Mesodermal cell (in vitro differentiated cells): ENCODE results near the gene KIAA0930.
"Not testable (repeated sequence)": the region's sequence is repeated elsewhere in the genome, so short reads cannot be mapped to it uniquely, and the experiment has no call there.

Source experiments
- H3K27ac ChIP-seq: 2 replicates; pipeline ENCODE4 v1.7.0; 2013; ENCODE audit warnings: mild to moderate bottlenecking, low read depth, low read length, moderate library complexity; ENCODE audit not compliant: severe bottlenecking
- H3K36me3 ChIP-seq: 2 replicates; pipeline ENCODE4 v1.7.1; 2013; ENCODE audit warnings: mild to moderate bottlenecking, low read length, moderate library complexity; ENCODE audit not compliant: control insufficient read depth, insufficient read depth
- H3K4me1 ChIP-seq: one replicate; pipeline ENCODE4 v1.7.1; 2013; ENCODE audit warnings: mild to moderate bottlenecking, low read length; ENCODE audit not compliant: insufficient read depth, control insufficient read depth, poor library complexity, severe bottlenecking
- H3K4me3 ChIP-seq: 2 replicates; pipeline ENCODE4 v1.7.0; 2013; ENCODE audit warnings: low read length, control low read depth, mild to moderate bottlenecking; ENCODE audit not compliant: insufficient read depth, poor library complexity, severe bottlenecking; ENCODE audit errors: extremely low read depth
- H3K9me3 ChIP-seq: 2 replicates; pipeline ENCODE4 v1.7.1; 2013; ENCODE audit warnings: mild to moderate bottlenecking, low read length, moderate library complexity; ENCODE audit not compliant: control insufficient read depth
- WGBS, 2 experiments: methylation state at CpG; one replicate each; pipeline ENCODE4 v1.1.5; 2013; ENCODE audit warnings: missing lambda C conversion rate in 2 of 2; ENCODE audit not compliant: insufficient coverage in 2 of 2; 5-methylcytosine and 5-hydroxymethylcytosine counted together

KIAA0930 gene

GRCh38 chr22:45197606-45198462 lies 42.9 kb downstream of the KIAA0930 start:
- H3K36me3 ChIP-seq, result peaks cover 47% of the 10 kb centered on the region
- WGBS, 2 experiments, result 85 to 87% methylated on average over 17 to 28 of the region's 28 CpGs

GRCh38 chr22:45196926-45197605 lies 43.6 kb downstream of the KIAA0930 start:
- H3K27ac ChIP-seq, result no peak overlapping the region
- no peak overlapping the region for H3K4me3 ChIP-seq
- H3K9me3 ChIP-seq, result no peaks in the 10 kb centered on the region
- peaks cover 27% of the 10 kb centered on the region for H3K4me1 ChIP-seq
- H3K36me3 ChIP-seq, result peaks cover 41% of the 10 kb centered on the region
- WGBS, 2 experiments, result 89 to 96% methylated on average over 33 to 34 of the region's 34 CpGs

More at GRCh38 chr22:45197606-45198462, 42.9 kb downstream of the KIAA0930 start:
- Histone ChIP-seq H3K9me3 (no peaks in the 10 kb centered on the region), H3K27ac (no peak overlapping the region), H3K4me1 (peaks cover 30% of the 10 kb centered on the region), H3K4me3 (no peak overlapping the region)

- no peak overlapping the region for H3K4me3 ChIP-seq
- WGBS, 2 experiments, result 96 to 97% methylated on average over 10 to 16 of the region's 16 CpGs
- no peaks in the 10 kb centered on the region for H3K9me3 ChIP-seq
- no peak overlapping the region for H3K27ac ChIP-seq
- peaks cover 19% of the 10 kb centered on the region for H3K4me1 ChIP-seq
- H3K36me3 ChIP-seq, result peaks cover 39% of the 10 kb centered on the region
These were observed 44.4 kb downstream of the KIAA0930 start for GRCh38 chr22:45196308-45196707.

GRCh38 chr22:45195616-45196015 lies 45.1 kb downstream of the KIAA0930 start:
- H3K36me3 ChIP-seq, result peaks cover 37% of the 10 kb centered on the region
- no peak overlapping the region for H3K27ac ChIP-seq
- no peaks in the 10 kb centered on the region for H3K9me3 ChIP-seq
- WGBS, 2 experiments, result 89 to 91% methylated on average over 5 of the region's 7 CpGs
- no peak overlapping the region for H3K4me3 ChIP-seq
- peaks cover 13% of the 10 kb centered on the region for H3K4me1 ChIP-seq

GRCh38 chr22:45194686-45195085 lies 46.0 kb downstream of the KIAA0930 start:
- H3K36me3 ChIP-seq, result peaks cover 32% of the 10 kb centered on the region
- H3K9me3 ChIP-seq, result no peaks in the 10 kb centered on the region
- peaks cover 11% of the 10 kb centered on the region for H3K4me1 ChIP-seq
- 94 to 96% methylated on average over 17 of the region's 17 CpGs for WGBS, 2 experiments
- H3K27ac ChIP-seq, result no peak overlapping the region
- no peak overlapping the region for H3K4me3 ChIP-seq

GRCh38 chr22:45192701-45193187 lies 48.0 kb downstream of the KIAA0930 start:
- Histone ChIP-seq H3K4me3 (no peak overlapping the region), H3K36me3 (peaks cover 31% of the 10 kb centered on the region), H3K9me3 (no peaks in the 10 kb centered on the region), H3K4me1 (peaks cover 6% of the 10 kb centered on the region), H3K27ac (no peak overlapping the region)
- 21 to 32% methylated on average over 9 to 12 of the region's 13 CpGs for WGBS, 2 experiments

GRCh38 chr22:45191746-45192145 lies 48.9 kb downstream of the KIAA0930 start:
- not testable (repeated sequence) for H3K4me3 ChIP-seq, H3K27ac ChIP-seq, H3K4me1 ChIP-seq, H3K9me3 ChIP-seq
- peaks cover 27% of the 10 kb centered on the region for H3K36me3 ChIP-seq
- 75 to 83% methylated on average over 6 to 7 of the region's 9 CpGs for WGBS, 2 experiments

GRCh38 chr22:45190202-45190872 lies 50.4 kb downstream of the KIAA0930 start:
- Histone ChIP-seq H3K4me1 (peaks cover 6% of the 10 kb centered on the region), H3K4me3 (no peak overlapping the region), H3K9me3 (no peaks in the 10 kb centered on the region), H3K36me3 (peaks cover 24% of the 10 kb centered on the region), H3K27ac (no peak overlapping the region)
- WGBS, 2 experiments, result 90 to 100% methylated on average over 2 of the region's 4 CpGs

GRCh38 chr22:45188779-45189178 lies 51.9 kb downstream of the KIAA0930 start:
- WGBS, 2 experiments, result 90 to 91% methylated on average over 16 of the region's 16 CpGs
- Histone ChIP-seq H3K36me3 (peaks cover 27% of the 10 kb centered on the region), H3K4me3 (no peak overlapping the region), H3K4me1 (peaks cover 6% of the 10 kb centered on the region), H3K9me3 (no peaks in the 10 kb centered on the region), H3K27ac (no peak overlapping the region)

- Histone ChIP-seq H3K27ac (peak overlapping the region; percentile 16), H3K4me1 (no peaks in the 10 kb centered on the region), H3K36me3 (peaks cover 36% of the 10 kb centered on the region), H3K4me3 (no peak overlapping the region), H3K9me3 (no peaks in the 10 kb centered on the region)
- WGBS, 2 experiments, result 100% methylated on average over 2 to 3 of the region's 4 CpGs
These were observed 52.8 kb downstream of the KIAA0930 start for GRCh38 chr22:45187891-45188290.
